HG03378 (cell line): ENCODE measurements around the gene GSDMA.
A peak's percentile ranks its signal among the peaks of the same experiment; 100 is the strongest.

Experiments used
- ATAC-seq: cut with Tn5 transposase; IDR thresholded peaks from one replicate; pipeline ENCODE4 v1.9.1; 2021; ENCODE audit warnings: mild to moderate bottlenecking, moderate library complexity; ENCODE audit not compliant: unreplicated experiment

The GSDMA gene

GRCh38 chr17:39962642-39963220 is at the start of gene GSDMA:
TSS of gene GSDMA (plus strand) at chr17:39963004. CDS start at chr17:39965688, 2,684 bp downstream.
- ATAC-seq: no peak

GRCh38 chr17:39913989-39914388 is 48.8 kb upstream of the GSDMA start:
- ATAC-seq: no peak

- no peak for ATAC-seq
These were observed 47.2 kb upstream of the GSDMA start for GRCh38 chr17:39915559-39915958.

GRCh38 chr17:39916918-39917317 is 45.9 kb upstream of the GSDMA start:
- ATAC-seq: no peak

- ATAC-seq: no peak
These were observed 43.6 kb upstream of the GSDMA start for GRCh38 chr17:39919087-39919683.

GRCh38 chr17:39920218-39921210 is 42.3 kb upstream of the GSDMA start:
- ATAC-seq: no peak

- no peak for ATAC-seq
These were observed 41.5 kb upstream of the GSDMA start for GRCh38 chr17:39921323-39921722.

- no peak for ATAC-seq
These were observed 40.8 kb upstream of the GSDMA start for GRCh38 chr17:39922006-39922405.

- no peak for ATAC-seq
These were observed 39.6 kb upstream of the GSDMA start for GRCh38 chr17:39923230-39923629.

- ATAC-seq: no peak
These were observed 38.7 kb upstream of the GSDMA start for GRCh38 chr17:39923836-39924690.

GRCh38 chr17:39924691-39925055 is 38.1 kb upstream of the GSDMA start:
- no peak for ATAC-seq

- ATAC-seq: no peak
These were observed 37.3 kb upstream of the GSDMA start for GRCh38 chr17:39925282-39926134.

GRCh38 chr17:39926135-39926587 is 36.6 kb upstream of the GSDMA start:
- ATAC-seq: no peak

- no peak for ATAC-seq
These were observed 36.2 kb upstream of the GSDMA start for GRCh38 chr17:39926588-39927100.

- ATAC-seq: peak; percentile 53
These were observed 35.5 kb upstream of the GSDMA start, which contains the start of the genes LRRC3C and ORMDL3 for GRCh38 chr17:39927101-39927928. TSS of gene LRRC3C (plus strand) at chr17:39927732. CDS start at chr17:39941524, 13,792 bp downstream. TSS of gene ORMDL3 (minus strand) at chr17:39927601. CDS start at chr17:39924203, 3,398 bp downstream.

GRCh38 chr17:39927929-39928857 is 34.6 kb upstream of the GSDMA start:
- peak; percentile 9 for ATAC-seq

- ATAC-seq: peak; percentile 49
These were observed 33.8 kb upstream of the GSDMA start for GRCh38 chr17:39928858-39929645.
